HG03280 (cell line): ENCODE results near the gene PACRG.

Experiments
- ATAC-seq: cut with Tn5 transposase; IDR thresholded peaks from one replicate; pipeline ENCODE4 v1.9.1; 2021; ENCODE audit warnings: mild to moderate bottlenecking, moderate library complexity; ENCODE audit not compliant: unreplicated experiment

PACRG gene

GRCh38 chr6:162921510-162922040, 193.8 kb downstream of the PACRG start:
- ATAC-seq: no peak

DNA sequence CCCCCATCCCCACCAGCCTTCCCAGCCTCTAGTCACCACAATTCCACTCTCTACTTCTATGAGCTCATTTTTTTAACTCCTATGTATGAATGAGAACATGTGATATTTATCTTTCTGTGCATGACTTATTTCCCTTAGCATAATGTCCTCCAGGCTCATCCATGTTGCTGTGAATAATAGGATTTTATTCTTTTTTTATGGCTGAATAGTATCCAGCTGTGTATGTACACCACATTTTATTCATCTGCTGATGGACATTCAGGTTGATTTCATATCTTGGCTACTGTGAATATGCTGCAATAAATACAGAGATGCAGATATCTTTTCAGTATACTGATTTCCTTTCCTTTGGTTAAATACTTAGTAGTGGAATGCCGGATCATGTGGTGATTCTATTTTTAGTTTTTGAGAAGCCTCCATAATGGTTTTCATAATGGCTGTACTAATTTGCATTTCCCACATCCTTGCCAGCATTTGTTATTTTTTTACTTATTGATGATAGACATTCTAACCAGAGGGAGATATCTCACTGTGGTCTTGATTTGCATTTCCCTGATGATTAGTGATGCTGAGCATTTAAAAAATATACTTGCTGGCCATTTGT, 194.9 kb downstream of the PACRG start:
- no peak for ATAC-seq

GRCh38 chr6:162934844-162935243, 207.1 kb downstream of the PACRG start:
- no peak for ATAC-seq

DNA sequence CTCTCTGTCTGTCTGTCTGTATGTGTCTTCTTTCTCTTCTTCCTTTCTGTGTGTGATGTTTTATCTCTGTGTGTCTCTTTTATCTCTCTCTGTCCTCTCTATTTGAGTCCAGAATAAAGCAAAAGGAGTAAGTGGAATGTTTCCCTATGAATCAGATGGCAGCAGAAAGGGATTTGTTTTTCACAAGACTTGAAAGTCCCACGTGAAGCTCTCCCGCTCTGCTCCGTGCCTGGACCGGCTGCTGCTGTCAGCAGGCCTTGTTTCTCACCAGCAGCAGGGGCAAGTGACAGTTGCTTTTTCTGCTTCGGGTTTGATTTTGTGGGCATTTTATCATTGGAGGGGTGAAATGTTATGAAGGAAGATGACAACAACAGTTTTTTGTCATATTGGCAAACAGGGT, 212.7 kb downstream of the PACRG start:
- ATAC-seq: no peak

GRCh38 chr6:162941128-162941527, 213.4 kb downstream of the PACRG start:
- ATAC-seq: no peak

DNA sequence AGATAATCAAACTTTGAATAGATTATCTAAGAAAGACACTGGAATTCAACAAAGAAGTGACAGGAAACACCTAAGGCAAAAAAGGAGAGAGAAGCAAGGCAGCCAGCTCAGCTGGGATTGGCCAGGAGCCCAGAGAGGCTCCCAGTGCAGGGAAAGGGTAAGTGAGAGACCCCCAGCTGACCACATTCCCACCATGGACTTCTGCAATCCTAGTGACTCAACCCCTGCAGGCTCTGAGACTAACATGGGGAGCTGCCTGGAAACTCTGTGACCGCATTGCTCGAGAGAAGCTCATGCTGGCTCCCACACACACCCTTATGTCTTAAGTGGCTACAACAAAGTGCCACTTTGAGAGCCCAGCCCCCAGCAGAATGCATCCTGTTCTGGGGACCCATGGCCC, 215.1 kb downstream of the PACRG start:
- no peak for ATAC-seq

GRCh38 chr6:162943369-162943768, 215.6 kb downstream of the PACRG start:
- no peak for ATAC-seq

- ATAC-seq: no peak
Observed at GRCh38 chr6:162951164-162951743, 223.5 kb downstream of the PACRG start.

DNA sequence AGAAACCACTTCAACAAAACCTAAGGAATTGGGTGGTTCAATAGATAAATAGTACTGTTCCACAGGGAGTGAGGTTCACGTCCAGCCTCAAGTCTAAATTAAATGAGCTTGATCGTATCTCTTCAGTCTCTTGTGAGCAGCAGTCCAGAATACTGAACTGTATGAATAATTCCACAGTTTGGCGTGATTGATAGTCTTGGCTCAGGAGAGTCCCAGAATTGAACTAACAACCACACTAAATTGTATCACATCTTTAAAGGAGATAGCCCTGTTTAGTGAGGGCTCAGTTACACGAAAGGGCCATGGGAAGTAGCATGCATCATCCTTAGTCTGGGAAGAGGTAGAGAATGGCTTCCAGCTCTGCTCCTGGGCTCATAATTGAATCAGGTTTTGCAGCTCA, 224.6 kb downstream of the PACRG start:
- no peak for ATAC-seq

GRCh38 chr6:162957062-162957461, 229.3 kb downstream of the PACRG start:
- no peak for ATAC-seq

DNA sequence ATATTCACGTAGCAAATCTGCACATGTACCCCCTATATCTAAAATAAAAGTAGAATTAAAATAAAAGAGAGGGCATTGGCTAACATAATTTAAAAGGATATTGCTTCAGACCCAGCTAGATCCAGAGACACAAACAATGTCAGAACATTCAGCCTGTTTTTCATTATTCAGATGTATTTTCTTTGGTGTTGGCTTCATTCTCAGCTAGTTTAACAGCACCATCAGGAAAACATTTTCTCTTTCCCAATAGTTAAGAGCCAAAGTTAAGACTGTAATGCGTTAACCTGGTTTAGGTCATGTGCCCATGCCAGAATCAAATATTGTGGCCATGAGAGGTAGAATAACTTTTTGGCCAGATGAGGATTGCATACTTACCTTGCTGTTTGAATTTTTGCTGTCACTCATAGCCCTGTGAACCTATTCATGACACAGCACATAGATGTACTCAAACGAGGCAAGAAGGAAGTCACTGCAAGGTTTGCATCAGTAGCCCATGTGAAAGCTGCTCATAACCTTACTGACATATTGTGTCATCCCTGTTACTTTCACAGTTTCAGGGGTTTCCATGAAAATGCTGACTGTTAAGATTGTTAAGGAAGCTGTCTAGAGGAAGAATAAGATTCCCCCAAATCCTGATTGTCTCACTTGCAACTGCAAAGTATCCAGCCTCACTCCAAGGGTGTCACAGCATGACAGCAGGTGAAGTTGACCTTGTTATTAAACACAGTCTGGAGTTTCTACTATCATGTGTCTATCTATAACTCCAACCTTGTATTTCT, 233.1 kb downstream of the PACRG start:
- ATAC-seq: no peak

- ATAC-seq: no peak
Observed at GRCh38 chr6:162962093-162962492, 234.3 kb downstream of the PACRG start.

DNA sequence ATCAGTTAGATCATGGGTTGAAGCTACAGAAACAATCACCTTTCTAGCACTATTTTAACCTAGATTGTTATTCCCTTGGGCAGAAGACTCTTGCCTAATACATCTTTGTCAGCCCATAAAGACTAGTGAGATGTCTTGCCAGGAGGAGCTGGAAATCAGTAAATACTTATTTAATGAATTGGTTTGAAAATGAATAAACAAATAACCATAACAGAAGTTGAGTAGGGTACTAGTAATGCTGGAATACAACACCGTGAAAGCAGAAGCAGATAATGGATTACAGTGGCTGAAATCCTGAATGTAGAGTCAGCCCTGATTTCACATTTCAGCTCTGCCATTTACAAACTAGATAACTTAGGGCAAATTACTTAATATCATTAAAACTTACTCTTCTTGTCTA, 236.1 kb downstream of the PACRG start:
- no peak for ATAC-seq

GRCh38 chr6:162964488-162965140, 236.8 kb downstream of the PACRG start:
- no peak for ATAC-seq

DNA sequence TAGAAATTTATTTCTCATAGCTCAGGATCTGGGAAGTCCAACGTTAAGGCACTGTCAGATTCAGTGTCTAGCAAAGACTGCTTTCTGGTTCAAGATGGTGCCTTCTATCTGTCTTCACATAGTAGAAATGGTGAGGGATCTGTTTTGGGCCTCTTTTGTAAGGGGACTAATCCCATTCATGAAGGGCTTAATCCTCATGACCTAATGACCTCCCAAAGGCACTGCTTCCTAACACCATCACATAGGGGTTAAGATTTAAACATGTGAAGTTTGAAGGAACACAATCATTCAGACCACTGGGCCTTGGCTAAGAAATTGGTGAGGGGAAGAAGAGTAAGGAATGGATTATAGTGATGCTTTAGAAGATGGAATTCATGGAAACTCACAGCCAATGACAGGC, 237.6 kb downstream of the PACRG start:
- no peak for ATAC-seq

- no peak for ATAC-seq
Observed at GRCh38 chr6:162970246-162970645, 242.5 kb downstream of the PACRG start.

- ATAC-seq: no peak
Observed at GRCh38 chr6:162971356-162971755, 243.6 kb downstream of the PACRG start.

DNA sequence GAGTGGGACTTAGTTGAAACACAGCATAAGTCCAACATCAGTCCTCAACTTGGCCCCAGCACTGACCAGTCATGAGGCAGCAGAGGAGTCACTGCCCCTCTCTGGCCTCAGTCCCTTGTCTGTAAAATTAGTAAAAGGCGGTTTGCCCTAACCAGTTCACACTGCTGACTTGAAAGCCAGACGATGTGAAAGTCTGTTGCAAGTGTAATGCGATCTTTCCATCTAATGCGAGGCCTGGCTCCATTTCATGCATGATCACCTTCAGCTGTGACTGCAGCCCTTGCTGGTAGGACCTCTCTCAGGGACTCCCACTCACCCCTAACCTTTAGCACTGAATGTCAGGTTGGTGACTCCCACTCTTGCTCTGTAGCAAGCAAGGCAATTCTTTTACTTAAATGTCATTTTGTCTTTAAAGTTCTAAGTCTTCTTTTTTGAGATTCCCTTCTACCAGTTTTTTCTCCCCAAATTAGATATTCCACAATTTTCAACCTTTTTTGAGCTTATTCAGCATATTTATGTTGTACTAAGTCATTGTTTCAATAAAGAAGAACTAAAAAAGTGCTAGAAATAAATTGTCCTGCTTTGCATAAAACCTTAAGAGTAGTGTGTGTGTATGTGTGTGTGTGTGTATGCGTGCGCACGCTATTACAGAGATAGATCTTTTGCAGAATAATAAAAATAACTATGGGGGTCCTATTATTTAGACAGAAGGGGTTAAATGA, 245.5 kb downstream of the PACRG start:
- ATAC-seq: no peak

DNA sequence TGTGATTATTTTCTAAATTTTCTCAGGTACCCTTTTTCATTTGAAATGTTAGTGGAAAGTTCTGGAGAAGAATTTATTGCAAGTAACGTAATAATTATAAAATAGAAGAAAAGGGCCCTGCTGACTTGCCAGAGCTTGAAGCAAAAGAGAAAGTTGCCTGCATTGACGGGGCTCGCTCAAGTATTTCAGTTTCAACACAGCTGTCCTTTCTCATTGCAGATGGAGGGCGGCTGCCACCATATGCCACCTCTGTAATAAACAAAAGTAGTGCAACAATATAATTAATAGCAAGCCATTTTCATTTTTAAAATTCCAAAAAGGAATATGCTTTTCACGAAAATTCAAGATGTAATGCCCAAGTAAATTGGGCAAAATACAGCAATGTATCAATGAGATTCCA, 246.2 kb downstream of the PACRG start:
- no peak for ATAC-seq

DNA sequence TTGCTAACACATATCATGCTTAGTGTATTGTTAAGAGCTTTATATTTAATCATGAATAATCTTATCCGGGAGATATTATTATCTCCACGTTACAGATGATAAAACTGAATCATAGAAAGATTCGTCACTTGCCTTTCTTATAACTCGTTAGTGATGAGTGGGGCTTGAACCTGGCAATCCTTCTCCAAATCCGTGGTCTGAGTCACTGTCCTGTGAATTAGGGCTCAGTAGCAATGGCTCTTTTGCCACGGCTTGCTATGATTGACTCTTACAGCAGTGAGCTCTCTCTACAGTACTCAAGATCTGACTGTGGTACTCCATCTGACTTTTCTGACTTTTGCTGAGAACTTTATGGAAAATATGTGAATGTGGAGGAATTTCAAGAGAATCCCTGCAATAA, 246.9 kb downstream of the PACRG start:
- no peak for ATAC-seq

- no peak for ATAC-seq
Observed at GRCh38 chr6:162976141-162976540, 248.4 kb downstream of the PACRG start.
